GM18517 (cell line): ENCODE data around the gene ARHGAP4.

Experiments
- ATAC-seq: cut with Tn5 transposase; IDR thresholded peaks from one replicate; pipeline ENCODE4 v1.9.1; 2021; ENCODE audit warnings: mild to moderate bottlenecking, moderate library complexity; ENCODE audit not compliant: unreplicated experiment

ARHGAP4 gene

GRCh38 chrX:153869473-153870287, 56.4 kb downstream of the ARHGAP4 start:
- no peak for ATAC-seq

- no peak for ATAC-seq
Observed at GRCh38 chrX:153868576-153869472, 57.2 kb downstream of the ARHGAP4 start.

GRCh38 chrX:153867671-153868070, 58.4 kb downstream of the ARHGAP4 start:
- no peak for ATAC-seq

GRCh38 chrX:153867139-153867538, 58.9 kb downstream of the ARHGAP4 start:
- ATAC-seq = no peak

- ATAC-seq = no peak
Observed at GRCh38 chrX:153866302-153867019, 59.6 kb downstream of the ARHGAP4 start.

GRCh38 chrX:153865685-153866084, 60.4 kb downstream of the ARHGAP4 start:
- no peak for ATAC-seq

- no peak for ATAC-seq
Observed at GRCh38 chrX:153865321-153865580, 60.8 kb downstream of the ARHGAP4 start.

- ATAC-seq = no peak
Observed at GRCh38 chrX:153864561-153865320, 61.3 kb downstream of the ARHGAP4 start.

GRCh38 chrX:153864101-153864500, 62.0 kb downstream of the ARHGAP4 start:
- ATAC-seq = no peak

GRCh38 chrX:153863251-153863991, 62.6 kb downstream of the ARHGAP4 start:
- no peak for ATAC-seq

- no peak for ATAC-seq
Observed at GRCh38 chrX:153862369-153863250, 63.5 kb downstream of the ARHGAP4 start.

GRCh38 chrX:153861733-153862310, 64.2 kb downstream of the ARHGAP4 start:
- no peak for ATAC-seq

- no peak for ATAC-seq
Observed at GRCh38 chrX:153861151-153861550, 64.9 kb downstream of the ARHGAP4 start.
